K562 (cell line): Measurements from ENCODE around the gene ZNF865.

ENCODE experiments used
- CREB3 ChIP-seq: fragments of 450-650 bp; conservative IDR thresholded peaks from 2 replicates; pipeline ENCODE4 v1.6.1; 2016; ENCODE audit warnings: missing genetic modification characterization, low read depth, mild to moderate bottlenecking, missing compliant biosample characterization, moderate library complexity
- ELK3 ChIP-seq: fragments of 450-650 bp; formaldehyde crosslinking; IDR thresholded peaks from 2 replicates; pipeline ENCODE4 v1.4.0; 2020; ENCODE audit warnings: mild to moderate bottlenecking
- MEF2A ChIP-seq: IDR thresholded peaks from 2 replicates; pipeline ENCODE4 v1.6.1; 2011; ENCODE audit warnings: low read depth, mild to moderate bottlenecking, low read length, moderate library complexity; ENCODE audit not compliant: control insufficient read depth
- POLR2A ChIP-seq: fragments of 450-650 bp; conservative IDR thresholded peaks from 2 replicates; pipeline ENCODE4 v1.6.1; 2016
- POLR2AphosphoS5 ChIP-seq: IDR thresholded peaks from 2 replicates; pipeline ENCODE4 v1.6.1; 2011; ENCODE audit warnings: mild to moderate bottlenecking, low read depth, low read length, moderate library complexity; ENCODE audit not compliant: control insufficient read depth, insufficient read depth
- PRDM10 ChIP-seq: fragments of 450-650 bp; IDR thresholded peaks from 2 replicates; pipeline ENCODE4 v1.6.1; 2018; ENCODE audit not compliant: partially characterized antibody
- SPI1 ChIP-seq: IDR thresholded peaks from 2 replicates; pipeline ENCODE4 v1.6.1; 2011; ENCODE audit warnings: low read depth, low read length, control low read depth, borderline replicate concordance
- TF ChIP-seq, protein P1 (sequence below): fragments of 450-650 bp; IDR thresholded peaks from 2 replicates; pipeline ENCODE4 v1.6.1; 2016; ENCODE audit warnings: low read depth, mild to moderate bottlenecking, moderate library complexity

- TF ChIP-seq SPI1 (no peak), MEF2A (no peak), POLR2AphosphoS5 (no peak), PRDM10 (no peak), ELK3 (CRISPR knock-in tag) (no peak), POLR2A (no peak), CREB3 (tag) (no peak)
- TF ChIP-seq, protein P1, sequence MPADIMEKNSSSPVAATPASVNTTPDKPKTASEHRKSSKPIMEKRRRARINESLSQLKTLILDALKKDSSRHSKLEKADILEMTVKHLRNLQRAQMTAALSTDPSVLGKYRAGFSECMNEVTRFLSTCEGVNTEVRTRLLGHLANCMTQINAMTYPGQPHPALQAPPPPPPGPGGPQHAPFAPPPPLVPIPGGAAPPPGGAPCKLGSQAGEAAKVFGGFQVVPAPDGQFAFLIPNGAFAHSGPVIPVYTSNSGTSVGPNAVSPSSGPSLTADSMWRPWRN = no peak
Measured at GRCh38 chr19:55666343-55667005, 61.0 kb downstream of the ZNF865 start.
